SK-N-SH (cell line): ENCODE results near the gene MAOB. TPM values are rescaled to one million over a fixed set of nuclear protein-coding genes. Genes with fewer than 3 reads are reported as not detected.

ENCODE experiments used
- CTCF ChIA-PET: fragments of 300-600, 350-600 bp; formaldehyde crosslinking; extraction: SDS; loops from one replicate; lab custom pipeline; 2021; lab: Yijun Ruan, JAX
- POLR2A ChIA-PET: fragments of 350-600 bp; sonication (Branson Sonifier 250); formaldehyde crosslinking; extraction: SDS; loops from one replicate; lab custom pipeline; 2020; ENCODE audit warnings: antibody characterized with exemption, inconsistent platforms; lab: Yijun Ruan, JAX
- DNase-seq: peaks from one replicate; pipeline ENCODE4 v3.0.0; 2012
- H2AFZ ChIP-seq: fragments of 200-600 bp; sonication (generic); 2 replicates; pipeline ENCODE4 v1.8.1; 2016; ENCODE audit warnings: antibody characterized with exemption, mild to moderate bottlenecking, low read depth
- H3F3A ChIP-seq: fragments of 200-600 bp; sonication (generic); replicated peaks from 2 replicates; pipeline ENCODE3; 2016; ENCODE audit warnings: antibody characterized with exemption, mild to moderate bottlenecking; ENCODE audit not compliant: insufficient read depth
- H3K27ac ChIP-seq, 2 experiments: fragments of 200-500 bp in 1 of 2; fragments of 200-600 bp in 1 of 2; sonication (Bioruptor generic) in 1 of 2; sonication (generic), shearing (Covaris generic) in 1 of 2; 2 replicates each; pipeline versions ENCODE4 v1.5.1 to v1.6.1; 2014 to 2016; ENCODE audit warnings: low read depth in 2 of 2, inconsistent platforms in 1 of 2, low read length in 1 of 2, mild to moderate bottlenecking in 1 of 2, mixed read lengths in 1 of 2
- H3K27me3 ChIP-seq: fragments of 200-600 bp; sonication (generic), shearing (Covaris generic); 2 replicates; pipeline ENCODE4 v1.6.1; 2016; ENCODE audit warnings: mixed run types; ENCODE audit not compliant: insufficient read depth
- H3K36me3 ChIP-seq, 2 experiments: fragments of 200-500 bp in 1 of 2; fragments of 200-600 bp in 1 of 2; sonication (Bioruptor generic) in 1 of 2; sonication (generic) in 1 of 2; replicated peaks in 1 of 2; 2 replicates each; pipeline versions ENCODE3 to v1.5.1; 2014 to 2016; ENCODE audit warnings: low read length in 1 of 2, mild to moderate bottlenecking in 1 of 2; ENCODE audit not compliant: insufficient read depth in 2 of 2, control insufficient read depth in 1 of 2
- H3K4me1 ChIP-seq, 2 experiments: fragments of 200-500 bp in 1 of 2; fragments of 200-600 bp in 1 of 2; sonication (Bioruptor generic) in 1 of 2; sonication (generic), shearing (Covaris generic) in 1 of 2; 2 replicates each; pipeline versions ENCODE4 v1.5.1 to v1.6.1; 2014 to 2016; ENCODE audit warnings: low read depth in 1 of 2, low read length in 1 of 2, mixed run types in 1 of 2; ENCODE audit not compliant: insufficient read depth in 2 of 2, control insufficient read depth in 1 of 2
- H3K4me2 ChIP-seq: fragments of 200-600 bp; sonication (generic), shearing (Covaris generic); 2 replicates; pipeline ENCODE4 v1.6.1; 2017; ENCODE audit warnings: mixed run types
- H3K4me3 ChIP-seq, 2 experiments: fragments of 200-500 bp in 1 of 2; fragments of 200-600 bp in 1 of 2; sonication (Bioruptor generic) in 1 of 2; sonication (generic), shearing (Covaris generic) in 1 of 2; 2 replicates each; pipeline versions ENCODE4 v1.5.1 to v1.8.1; 2014 to 2016; ENCODE audit warnings: low read depth in 2 of 2, inconsistent platforms in 1 of 2, low read length in 1 of 2, mild to moderate bottlenecking in 1 of 2, mixed read lengths in 1 of 2, moderate library complexity in 1 of 2
- H3K79me2 ChIP-seq: fragments of 200-600 bp; sonication (generic); 2 replicates; pipeline ENCODE4 v1.8.1; 2017; ENCODE audit warnings: mild to moderate bottlenecking; ENCODE audit not compliant: insufficient read depth
- H3K9ac ChIP-seq: fragments of 200-600 bp; sonication (generic); 2 replicates; pipeline ENCODE4 v1.6.1; 2017; ENCODE audit warnings: mixed run types
- H3K9me2 ChIP-seq: fragments of 200-600 bp; sonication (generic); 2 replicates; pipeline ENCODE4 v1.6.1; 2017; ENCODE audit warnings: mixed run types
- H3K9me3 ChIP-seq: fragments of 200-600 bp; sonication (generic); 2 replicates; pipeline ENCODE4 v1.6.1; 2017; ENCODE audit warnings: mixed run types, mild to moderate bottlenecking, moderate library complexity
- H4K20me1 ChIP-seq: fragments of 200-600 bp; sonication (generic); 2 replicates; pipeline ENCODE4 v1.6.1; 2017; ENCODE audit warnings: mild to moderate bottlenecking, mixed run types; ENCODE audit not compliant: insufficient read depth
- ELF1 ChIP-seq: IDR thresholded peaks from 2 replicates; pipeline ENCODE4 v1.4.0; 2012
- EP300 ChIP-seq, 2 experiments: IDR thresholded peaks; 2 replicates each; pipeline versions ENCODE4 v1.4.0 to v1.6.1; 2012; ENCODE audit warnings: borderline replicate concordance in 1 of 2, low read depth in 1 of 2, low read length in 1 of 2
- GABPA ChIP-seq: IDR thresholded peaks from 2 replicates; pipeline ENCODE4 v1.4.0; 2012; ENCODE audit warnings: low read depth, mild to moderate bottlenecking
- JUND ChIP-seq: IDR thresholded peaks from 2 replicates; pipeline ENCODE4 v1.4.0; 2012
- MEF2A ChIP-seq: IDR thresholded peaks from 2 replicates; pipeline ENCODE4 v1.4.0; 2012; ENCODE audit warnings: low read depth, borderline replicate concordance
- MXI1 ChIP-seq: IDR thresholded peaks from 2 replicates; pipeline ENCODE4 v1.6.1; 2012; ENCODE audit warnings: mild to moderate bottlenecking, low read depth, low read length, improper control_type of control experiment
- NFIC ChIP-seq: IDR thresholded peaks from 2 replicates; pipeline ENCODE4 v1.4.0; 2012; ENCODE audit warnings: borderline replicate concordance
- NRF1 ChIP-seq: IDR thresholded peaks from 2 replicates; pipeline ENCODE4 v1.6.1; 2012; ENCODE audit warnings: low read depth, mild to moderate bottlenecking, low read length
- PBX3 ChIP-seq: IDR thresholded peaks from 2 replicates; pipeline ENCODE4; 2012
- POLR2AphosphoS5 ChIP-seq: IDR thresholded peaks from 2 replicates; pipeline ENCODE4 v1.6.1; 2012; ENCODE audit warnings: low read depth, low read length
- RAD21 ChIP-seq: IDR thresholded peaks from 2 replicates; pipeline ENCODE4 v1.6.1; 2012; ENCODE audit warnings: mild to moderate bottlenecking, low read length
- REST ChIP-seq: IDR thresholded peaks from 2 replicates; pipeline ENCODE4 v1.6.1; 2012; ENCODE audit warnings: mild to moderate bottlenecking, low read depth, low read length, moderate library complexity
- RFX5 ChIP-seq: IDR thresholded peaks from 2 replicates; pipeline ENCODE4 v1.6.1; 2012; ENCODE audit warnings: mild to moderate bottlenecking, improper control_type of control experiment, low read length
- RXRA ChIP-seq: IDR thresholded peaks from 2 replicates; pipeline ENCODE4 v1.4.0; 2012; ENCODE audit warnings: low read depth, mild to moderate bottlenecking, borderline replicate concordance
- SIN3A ChIP-seq: IDR thresholded peaks from 2 replicates; pipeline ENCODE4 v1.6.1; 2012; ENCODE audit warnings: low read depth, mild to moderate bottlenecking, low read length, moderate library complexity, borderline replicate concordance
- TAF1 ChIP-seq: IDR thresholded peaks from 2 replicates; pipeline ENCODE4 v1.6.1; 2012; ENCODE audit warnings: low read depth, mild to moderate bottlenecking, low read length, moderate library complexity, borderline replicate concordance
- TCF12 ChIP-seq: IDR thresholded peaks from 2 replicates; pipeline ENCODE4 v1.4.0; 2012
- USF2 ChIP-seq: fragments of 150-350 bp; IDR thresholded peaks from 2 replicates; pipeline ENCODE4 v1.6.1; 2017; ENCODE audit warnings: antibody characterized with exemption, low read length, low read depth, borderline replicate concordance
- WGBS: methylation state at CpG from one replicate; pipeline ENCODE4 v1.1.6; 2017; ENCODE audit warnings: low lambda C conversion rate; 5-methylcytosine and 5-hydroxymethylcytosine counted together
- polyA plus RNA-seq, 3 experiments: library from polyadenylated mRNA; depleted of rRNA; stranded (reverse); fragments of >200 nt; gene quantifications; 2 replicates each; pipeline ENCODE4 v1.2.3, GENCODE V29; 2012
- TF ChIP-seq, protein P1 (sequence below): IDR thresholded peaks from 2 replicates; pipeline ENCODE4 v1.4.0; 2012; ENCODE audit warnings: low read depth, borderline replicate concordance
- TF ChIP-seq, protein P2 (sequence below): IDR thresholded peaks from 2 replicates; pipeline ENCODE4 v1.4.0; 2012; ENCODE audit warnings: low read depth, borderline replicate concordance

MAOB gene
- polyA plus RNA-seq, 1 of the 3 experiments (the other 2 are of a cell fraction) = 0.92 TPM

GRCh38 chrX:43899878-43900815 is 17.9 kb upstream of the MAOB start:
- Histone ChIP-seq H3K36me3 (no peaks in the 10 kb centered on the region), H3K79me2 (no peaks in the 10 kb centered on the region), H3K9me3 (no peaks in the 10 kb centered on the region), H3K4me1 (no peaks in the 10 kb centered on the region), H2AFZ (no peak overlapping the region), H4K20me1 (no peaks in the 10 kb centered on the region), H3K4me3 (no peak overlapping the region), H3K4me2 (no peak overlapping the region), H3F3A (no peaks in the 10 kb centered on the region), H3K9me2 (no peaks in the 10 kb centered on the region), H3K9ac (no peak overlapping the region), H3K27ac (no peak overlapping the region), H3K27me3 (peaks cover 5% of the 10 kb centered on the region; the same call in 1 of the 2 replicates)
- DNase-seq = no peak
- CTCF ChIA-PET = no interaction called here
- TF ChIP-seq RXRA = no peak
- TF ChIP-seq JUND = no peak
- TF ChIP-seq RAD21 = no peak
- no peak for TF ChIP-seq SIN3A
- TF ChIP-seq, protein P1, sequence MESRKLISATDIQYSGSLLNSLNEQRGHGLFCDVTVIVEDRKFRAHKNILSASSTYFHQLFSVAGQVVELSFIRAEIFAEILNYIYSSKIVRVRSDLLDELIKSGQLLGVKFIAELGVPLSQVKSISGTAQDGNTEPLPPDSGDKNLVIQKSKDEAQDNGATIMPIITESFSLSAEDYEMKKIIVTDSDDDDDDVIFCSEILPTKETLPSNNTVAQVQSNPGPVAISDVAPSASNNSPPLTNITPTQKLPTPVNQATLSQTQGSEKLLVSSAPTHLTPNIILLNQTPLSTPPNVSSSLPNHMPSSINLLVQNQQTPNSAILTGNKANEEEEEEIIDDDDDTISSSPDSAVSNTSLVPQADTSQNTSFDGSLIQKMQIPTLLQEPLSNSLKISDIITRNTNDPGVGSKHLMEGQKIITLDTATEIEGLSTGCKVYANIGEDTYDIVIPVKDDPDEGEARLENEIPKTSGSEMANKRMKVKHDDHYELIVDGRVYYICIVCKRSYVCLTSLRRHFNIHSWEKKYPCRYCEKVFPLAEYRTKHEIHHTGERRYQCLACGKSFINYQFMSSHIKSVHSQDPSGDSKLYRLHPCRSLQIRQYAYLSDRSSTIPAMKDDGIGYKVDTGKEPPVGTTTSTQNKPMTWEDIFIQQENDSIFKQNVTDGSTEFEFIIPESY = no peak
- no peak for TF ChIP-seq GABPA
- no peak for TF ChIP-seq POLR2AphosphoS5
- TF ChIP-seq, protein P2, sequence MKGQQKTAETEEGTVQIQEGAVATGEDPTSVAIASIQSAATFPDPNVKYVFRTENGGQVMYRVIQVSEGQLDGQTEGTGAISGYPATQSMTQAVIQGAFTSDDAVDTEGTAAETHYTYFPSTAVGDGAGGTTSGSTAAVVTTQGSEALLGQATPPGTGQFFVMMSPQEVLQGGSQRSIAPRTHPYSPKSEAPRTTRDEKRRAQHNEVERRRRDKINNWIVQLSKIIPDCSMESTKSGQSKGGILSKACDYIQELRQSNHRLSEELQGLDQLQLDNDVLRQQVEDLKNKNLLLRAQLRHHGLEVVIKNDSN = no peak
- no peak for TF ChIP-seq PBX3
- no peak for TF ChIP-seq RFX5
- no peak for TF ChIP-seq MEF2A
- no peak for TF ChIP-seq TCF12
- TF ChIP-seq TAF1 = no peak
- no peak for TF ChIP-seq NFIC
- TF ChIP-seq NRF1 = no peak
- TF ChIP-seq REST = no peak
- no peak for TF ChIP-seq EP300 (IDR thresholded peaks at IDR 0.05; ENCODE audit: borderline replicate concordance in 1 of 2, low read depth in 1 of 2, low read length in 1 of 2)
- TF ChIP-seq ELF1 = no peak
- TF ChIP-seq MXI1 = no peak
- no peak for TF ChIP-seq USF2
- POLR2A ChIA-PET = no interaction called here
- 29% methylated on average over 5 of the region's 5 CpGs for WGBS
